ENCODE data around the gene KRTAP4-3.
"Not testable (repeated sequence)": the region's sequence is repeated elsewhere in the genome, so short reads cannot be mapped to it uniquely, and the experiment has no call there.

- TF ChIP-seq CTCF, EZH2, EZH2phosphoT487 (IDR thresholded peaks at IDR 0.05): not testable (repeated sequence)
These were observed 21.9 kb upstream of the KRTAP4-3 start, which contains the start of gene KRTAP9-1 for GRCh38 chr17:41189837-41190318.
